MCF 10A (cell line): Measurements from ENCODE around the gene MINDY1. TPM values are rescaled to one million over a fixed set of nuclear protein-coding genes. Genes with fewer than 3 reads are reported as not detected.
A peak's percentile ranks its signal among the peaks of the same experiment; 100 is the strongest.

ENCODE experiments used
- BruUV-seq: library from RNA; stranded (reverse); fragments of 400-500 nt; replicated peaks from 2 replicates; lab custom pipeline; 2021; lab: Mats Ljungman, UMichigan
- CTCF ChIA-PET: fragments of 300-600 bp; sonication (Branson Sonifier 250); formaldehyde crosslinking; extraction: SDS; loops from one replicate; lab custom pipeline; 2021; ENCODE audit warnings: antibody characterized with exemption, inconsistent platforms; lab: Yijun Ruan, JAX
- POLR2A ChIA-PET: fragments of 300-600, 350-650 bp; sonication (Branson Sonifier 250); formaldehyde crosslinking; extraction: SDS; loops from one replicate; lab custom pipeline; 2020; ENCODE audit warnings: antibody characterized with exemption, inconsistent platforms; lab: Yijun Ruan, JAX
- DNase-seq: peaks from one replicate; pipeline ENCODE4 v3.0.0-alpha.2; 2018; ENCODE audit not compliant: unreplicated experiment
- H3K27ac Mint-ChIP-seq: one replicate; pipeline ENCODE4 v1.8.0; 2022; ENCODE audit warnings: mild to moderate bottlenecking, low read depth, mixed read lengths; ENCODE audit not compliant: unreplicated experiment
- H3K27me3 Mint-ChIP-seq: one replicate; pipeline ENCODE4 v1.8.0; 2022; ENCODE audit warnings: mixed read lengths; ENCODE audit not compliant: insufficient read depth, unreplicated experiment
- H3K36me3 Mint-ChIP-seq: one replicate; pipeline ENCODE4 v1.8.0; 2022; ENCODE audit warnings: mild to moderate bottlenecking, moderate library complexity, mixed read lengths; ENCODE audit not compliant: insufficient read depth, unreplicated experiment
- H3K4me1 Mint-ChIP-seq: one replicate; pipeline ENCODE4 v1.8.0; 2022; ENCODE audit warnings: mixed read lengths; ENCODE audit not compliant: insufficient read depth, unreplicated experiment
- H3K4me3 Mint-ChIP-seq: one replicate; pipeline ENCODE4 v1.8.0; 2022; ENCODE audit warnings: mild to moderate bottlenecking, moderate library complexity, mixed read lengths; ENCODE audit not compliant: unreplicated experiment
- H3K9me3 Mint-ChIP-seq: one replicate; pipeline ENCODE4 v1.8.0; 2022; ENCODE audit warnings: mixed read lengths; ENCODE audit not compliant: unreplicated experiment
- CTCF ChIP-seq: fragments of 200-600 bp; IDR thresholded peaks from one replicate; pipeline ENCODE4 v1.8.0; 2022; ENCODE audit warnings: antibody characterized with exemption, mild to moderate bottlenecking; ENCODE audit not compliant: unreplicated experiment
- intact Hi-C: fragments of 100-400 bp; cut with micrococcal nuclease; formaldehyde crosslinking; loops from 2 replicates; pipeline ENCODE4 v1.14.1; 2022
- total RNA-seq: library from RNA; stranded (reverse); gene quantifications from 2 replicates; pipeline ENCODE4 v1.2.3, GENCODE V29; 2022

Gene MINDY1
- total RNA-seq, 1 experiment from 2014 or later, result 8.9 TPM

- CTCF ChIA-PET, result interaction anchor here (0.6 to 14.2 kb wide), 14 partner anchors 10 to 741 kb away, joined by 3 to 302 read pairs (median 4); partner anchors contain the start of gene MINDY1
- BruUV-seq, result no TSS peak
- peak overlapping the region; percentile 85 for H3K4me3 Mint-ChIP-seq
These were observed 30.3 kb downstream of the MINDY1 start for GRCh38 chr1:150976401-150976821.

GRCh38 chr1:150974580-150975478 lies 31.9 kb downstream of the MINDY1 start, which contains the start of gene CERS2:
TSS of gene CERS2 (minus strand) at chr1:150974835. CDS start at chr1:150969090, 5,745 bp downstream.
- H3K27me3 Mint-ChIP-seq, result no peaks in the 10 kb centered on the region
- peaks cover 43% of the 10 kb centered on the region for H3K4me1 Mint-ChIP-seq
- BruUV-seq, result no TSS peak
- TF ChIP-seq CTCF, result no peak
- POLR2A ChIA-PET, result interaction anchor here (1.0 to 1.9 kb wide), 6 partner anchors 9 to 277 kb away, joined by 4 to 20 read pairs (median 7); partner anchors contain the start of genes GOLPH3L and MINDY1
- DNase-seq, result peak; percentile 86
- H3K36me3 Mint-ChIP-seq, result peaks cover 4% of the 10 kb centered on the region
- H3K27ac Mint-ChIP-seq, result peak within 1 kb of the TSS; percentile 96
- intact Hi-C loops, result loop anchor here (5.0 kb wide), 3 partner anchors 48 to 513 kb away; partner anchors contain the start of genes ENSA and SETDB1
- CTCF ChIA-PET, result interaction anchor here (0.7 to 14.2 kb wide), 5 partner anchors 21 to 288 kb away, joined by 3 to 302 read pairs (median 21); partner anchors contain the start of gene MINDY1
- H3K4me3 Mint-ChIP-seq, result peak within 1 kb of the TSS; percentile 85
- H3K9me3 Mint-ChIP-seq, result no peaks in the 10 kb centered on the region

More at GRCh38 chr1:150976401-150976821, 30.3 kb downstream of the MINDY1 start:
- no peak for DNase-seq
- intact Hi-C loops, result loop anchor here (5.0 kb wide), 2 partner anchors 349 to 514 kb away; partner anchors contain the start of gene ENSA
- Mint-ChIP-seq H3K9me3 (no peaks in the 10 kb centered on the region), H3K4me1 (peaks cover 40% of the 10 kb centered on the region), H3K27ac (peak overlapping the region; percentile 23), H3K36me3 (no peaks in the 10 kb centered on the region), H3K27me3 (no peaks in the 10 kb centered on the region)
- POLR2A ChIA-PET, result interaction anchor here (0.6 to 3.7 kb wide), 9 partner anchors 10 to 147 kb away, joined by 3 to 43 read pairs (median 5); partner anchors contain the start of genes MINDY1 and SETDB1
- no peak for TF ChIP-seq CTCF

GRCh38 chr1:150973836-150974579 lies 32.7 kb downstream of the MINDY1 start:
- H3K4me3 Mint-ChIP-seq, result peak overlapping the region; percentile 85
- CTCF ChIA-PET, result interaction anchor here (0.5 to 2.3 kb wide), 10 partner anchors 8 to 537 kb away, joined by 3 to 21 read pairs (median 3); partner anchors contain the start of gene MINDY1
- TF ChIP-seq CTCF, result no peak
- H3K9me3 Mint-ChIP-seq, result no peaks in the 10 kb centered on the region
- POLR2A ChIA-PET, result interaction anchor here (0.6 to 1.9 kb wide), 20 partner anchors 8 to 403 kb away, joined by 3 to 20 read pairs (median 5); partner anchors contain the start of genes ANXA9, GOLPH3L, MCL1 and MINDY1
- BruUV-seq, result no TSS peak
- H3K36me3 Mint-ChIP-seq, result peaks cover 9% of the 10 kb centered on the region
- peak; percentile 48 for DNase-seq
- H3K27ac Mint-ChIP-seq, result peak overlapping the region; percentile 96
- H3K27me3 Mint-ChIP-seq, result no peaks in the 10 kb centered on the region
- intact Hi-C loops, result loop anchor here (5.0 kb wide), 1 partner anchor 47 kb away; the partner anchor contains the start of gene SETDB1
- H3K4me1 Mint-ChIP-seq, result peaks cover 43% of the 10 kb centered on the region
